Measurements from ENCODE around the gene STN1.

DNA sequence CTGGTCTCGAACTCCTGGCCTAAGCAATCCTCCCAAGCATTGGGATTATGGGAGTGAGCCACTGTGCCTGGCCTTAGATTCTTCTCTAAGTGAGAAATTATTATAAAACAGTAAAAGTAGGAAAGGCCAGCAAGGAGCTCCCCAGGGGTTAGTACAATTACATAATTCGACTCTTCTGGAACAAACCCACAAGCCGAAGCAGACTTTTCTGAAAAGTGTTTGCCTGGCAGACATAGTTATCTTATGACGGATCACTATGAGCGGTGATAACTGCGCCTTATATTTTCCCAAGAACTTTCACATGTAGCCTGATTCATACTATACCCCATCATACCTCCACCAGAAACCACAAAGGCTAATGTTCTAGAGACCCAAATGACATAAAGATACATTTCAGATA, 32.4 kb downstream of the STN1 start:
- TF ChIP-seq, protein P1, sequence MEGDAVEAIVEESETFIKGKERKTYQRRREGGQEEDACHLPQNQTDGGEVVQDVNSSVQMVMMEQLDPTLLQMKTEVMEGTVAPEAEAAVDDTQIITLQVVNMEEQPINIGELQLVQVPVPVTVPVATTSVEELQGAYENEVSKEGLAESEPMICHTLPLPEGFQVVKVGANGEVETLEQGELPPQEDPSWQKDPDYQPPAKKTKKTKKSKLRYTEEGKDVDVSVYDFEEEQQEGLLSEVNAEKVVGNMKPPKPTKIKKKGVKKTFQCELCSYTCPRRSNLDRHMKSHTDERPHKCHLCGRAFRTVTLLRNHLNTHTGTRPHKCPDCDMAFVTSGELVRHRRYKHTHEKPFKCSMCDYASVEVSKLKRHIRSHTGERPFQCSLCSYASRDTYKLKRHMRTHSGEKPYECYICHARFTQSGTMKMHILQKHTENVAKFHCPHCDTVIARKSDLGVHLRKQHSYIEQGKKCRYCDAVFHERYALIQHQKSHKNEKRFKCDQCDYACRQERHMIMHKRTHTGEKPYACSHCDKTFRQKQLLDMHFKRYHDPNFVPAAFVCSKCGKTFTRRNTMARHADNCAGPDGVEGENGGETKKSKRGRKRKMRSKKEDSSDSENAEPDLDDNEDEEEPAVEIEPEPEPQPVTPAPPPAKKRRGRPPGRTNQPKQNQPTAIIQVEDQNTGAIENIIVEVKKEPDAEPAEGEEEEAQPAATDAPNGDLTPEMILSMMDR (IDR thresholded peaks at IDR 0.05): no peak
- no peak for TF ChIP-seq SIN3A (IDR thresholded peaks at IDR 0.05; ENCODE audit: borderline replicate concordance, insufficient read depth, low read depth, low read length)
